Body of pancreas (tissue), 4 donors: Measurements from ENCODE around the gene TSPAN18.

Source experiments
- POLR2A ChIP-seq, 3 donors: fragments of 450-650 bp; IDR thresholded peaks; one replicate each; pipeline ENCODE4 v1.6.1; 2016; ENCODE audit warnings: antibody characterized with exemption in 3 of 3, mild to moderate bottlenecking in 2 of 3
- TF ChIP-seq, protein P1 (sequence below), 7 experiments: fragments of 450-650 bp in 4 of 7; fragments of 200-600 bp in 3 of 7; sonication (generic) in 3 of 7; IDR thresholded peaks; one replicate each; pipeline ENCODE4 v1.5.1; 2016 to 2019; ENCODE audit warnings: antibody characterized with exemption in 7 of 7

- TF ChIP-seq, protein P1, sequence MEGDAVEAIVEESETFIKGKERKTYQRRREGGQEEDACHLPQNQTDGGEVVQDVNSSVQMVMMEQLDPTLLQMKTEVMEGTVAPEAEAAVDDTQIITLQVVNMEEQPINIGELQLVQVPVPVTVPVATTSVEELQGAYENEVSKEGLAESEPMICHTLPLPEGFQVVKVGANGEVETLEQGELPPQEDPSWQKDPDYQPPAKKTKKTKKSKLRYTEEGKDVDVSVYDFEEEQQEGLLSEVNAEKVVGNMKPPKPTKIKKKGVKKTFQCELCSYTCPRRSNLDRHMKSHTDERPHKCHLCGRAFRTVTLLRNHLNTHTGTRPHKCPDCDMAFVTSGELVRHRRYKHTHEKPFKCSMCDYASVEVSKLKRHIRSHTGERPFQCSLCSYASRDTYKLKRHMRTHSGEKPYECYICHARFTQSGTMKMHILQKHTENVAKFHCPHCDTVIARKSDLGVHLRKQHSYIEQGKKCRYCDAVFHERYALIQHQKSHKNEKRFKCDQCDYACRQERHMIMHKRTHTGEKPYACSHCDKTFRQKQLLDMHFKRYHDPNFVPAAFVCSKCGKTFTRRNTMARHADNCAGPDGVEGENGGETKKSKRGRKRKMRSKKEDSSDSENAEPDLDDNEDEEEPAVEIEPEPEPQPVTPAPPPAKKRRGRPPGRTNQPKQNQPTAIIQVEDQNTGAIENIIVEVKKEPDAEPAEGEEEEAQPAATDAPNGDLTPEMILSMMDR (IDR thresholded peaks at IDR 0.05) = no peak
- TF ChIP-seq POLR2A (IDR thresholded peaks at IDR 0.05) = no peak
These were observed 156.5 kb downstream of the TSPAN18 start for GRCh38 chr11:44883277-44883676.
